ENCODE results near the gene LYPD6B.

LYPD6B gene

DNA sequence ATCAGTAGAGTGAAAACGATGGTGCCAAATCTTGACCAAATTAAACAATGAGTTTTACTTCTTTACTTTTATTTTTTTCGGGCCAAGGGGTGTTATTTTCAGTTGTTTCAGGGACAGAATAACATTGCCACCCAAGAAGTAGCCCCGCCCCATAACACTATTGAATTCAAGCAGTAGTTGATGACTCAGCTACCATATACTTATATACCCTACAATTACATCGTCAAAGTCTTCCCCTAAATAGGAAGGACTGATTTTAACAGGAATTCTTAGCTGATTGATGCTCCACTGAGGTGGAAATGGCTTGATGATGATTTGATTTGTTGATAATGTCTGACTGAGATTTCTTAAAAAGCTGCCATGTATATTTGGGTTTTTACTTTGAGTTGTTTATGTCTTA, 24.7 kb downstream of the LYPD6B start:
- H3K36me3 Mint-ChIP-seq (ENCODE audit: low read depth): peaks cover 4% of the 10 kb centered on the region
- TF ChIP-seq, protein P1, sequence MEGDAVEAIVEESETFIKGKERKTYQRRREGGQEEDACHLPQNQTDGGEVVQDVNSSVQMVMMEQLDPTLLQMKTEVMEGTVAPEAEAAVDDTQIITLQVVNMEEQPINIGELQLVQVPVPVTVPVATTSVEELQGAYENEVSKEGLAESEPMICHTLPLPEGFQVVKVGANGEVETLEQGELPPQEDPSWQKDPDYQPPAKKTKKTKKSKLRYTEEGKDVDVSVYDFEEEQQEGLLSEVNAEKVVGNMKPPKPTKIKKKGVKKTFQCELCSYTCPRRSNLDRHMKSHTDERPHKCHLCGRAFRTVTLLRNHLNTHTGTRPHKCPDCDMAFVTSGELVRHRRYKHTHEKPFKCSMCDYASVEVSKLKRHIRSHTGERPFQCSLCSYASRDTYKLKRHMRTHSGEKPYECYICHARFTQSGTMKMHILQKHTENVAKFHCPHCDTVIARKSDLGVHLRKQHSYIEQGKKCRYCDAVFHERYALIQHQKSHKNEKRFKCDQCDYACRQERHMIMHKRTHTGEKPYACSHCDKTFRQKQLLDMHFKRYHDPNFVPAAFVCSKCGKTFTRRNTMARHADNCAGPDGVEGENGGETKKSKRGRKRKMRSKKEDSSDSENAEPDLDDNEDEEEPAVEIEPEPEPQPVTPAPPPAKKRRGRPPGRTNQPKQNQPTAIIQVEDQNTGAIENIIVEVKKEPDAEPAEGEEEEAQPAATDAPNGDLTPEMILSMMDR (IDR thresholded peaks at IDR 0.05; ENCODE audit: unreplicated experiment in 3 of 3): no peak
- peaks cover 4% of the 10 kb centered on the region for H3K4me1 Mint-ChIP-seq
- no peaks in the 10 kb centered on the region for H3K9me3 Mint-ChIP-seq
- H3K27ac Mint-ChIP-seq: no peak overlapping the region
- H3K4me3 Mint-ChIP-seq: no peak overlapping the region
- H3K27me3 Mint-ChIP-seq (ENCODE audit: low read depth): peaks cover 8% of the 10 kb centered on the region

- Mint-ChIP-seq H3K36me3 (ENCODE audit: low read depth) (peaks cover 4% of the 10 kb centered on the region), H3K4me1 (peaks cover 5% of the 10 kb centered on the region), H3K27ac (peak overlapping the region in 2 of 3 experiments; percentile 7 to 68), H3K9me3 (no peaks in the 10 kb centered on the region), H3K4me3 (no peak overlapping the region), H3K27me3 (ENCODE audit: low read depth) (peaks cover 8% of the 10 kb centered on the region)
- TF ChIP-seq, protein P1 (IDR thresholded peaks at IDR 0.05; ENCODE audit: unreplicated experiment in 3 of 3): no peak
Observed at GRCh38 chr2:149064365-149064841, 25.9 kb downstream of the LYPD6B start.

DNA sequence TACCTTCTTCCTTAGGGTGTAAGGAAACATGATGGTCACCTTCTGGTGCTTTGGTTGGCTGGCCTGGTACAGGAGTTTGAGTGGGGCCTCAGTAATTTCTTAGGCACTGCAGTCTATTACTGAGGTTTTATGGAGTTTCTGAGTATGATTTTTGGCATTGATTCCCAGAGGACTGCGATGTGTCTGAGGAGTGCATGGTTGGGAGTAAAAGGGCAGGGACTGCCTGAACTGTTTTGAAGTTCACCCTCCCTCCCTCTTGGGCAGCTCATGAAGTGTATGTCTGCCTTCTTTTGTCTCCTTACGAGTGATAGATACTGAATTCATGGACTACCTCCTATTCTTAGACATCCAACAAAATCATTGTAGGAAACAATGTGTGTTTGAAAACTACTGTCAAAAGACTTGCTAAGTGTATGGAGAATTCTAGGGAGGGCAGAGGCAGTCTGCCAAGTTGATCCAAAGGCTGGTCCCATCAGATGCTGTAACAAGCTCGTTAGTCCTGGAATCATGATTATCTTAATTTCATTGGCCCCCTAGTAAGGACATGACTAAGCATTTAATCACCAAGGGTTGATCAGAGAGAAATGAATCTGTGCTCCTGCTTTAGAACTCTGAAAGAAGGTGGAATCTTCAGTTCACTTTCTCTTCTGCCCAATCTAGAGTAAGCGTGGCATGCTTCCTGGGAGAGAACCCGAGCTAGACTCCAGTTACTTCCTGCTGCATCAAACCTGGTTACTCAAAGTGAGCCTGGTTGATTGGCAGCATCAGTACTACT, 26.5 kb downstream of the LYPD6B start:
- no peaks in the 10 kb centered on the region for H3K9me3 Mint-ChIP-seq
- peak overlapping the region in 2 of 3 experiments; percentile 7 to 68 for H3K27ac Mint-ChIP-seq
- peaks cover 8% of the 10 kb centered on the region for H3K27me3 Mint-ChIP-seq (ENCODE audit: low read depth)
- TF ChIP-seq, protein P1 (IDR thresholded peaks at IDR 0.05; ENCODE audit: unreplicated experiment in 3 of 3): no peak
- H3K4me3 Mint-ChIP-seq: no peak overlapping the region
- H3K4me1 Mint-ChIP-seq: peaks cover 11% of the 10 kb centered on the region
- peaks cover 4% of the 10 kb centered on the region for H3K36me3 Mint-ChIP-seq (ENCODE audit: low read depth)

- no peak overlapping the region for H3K27ac Mint-ChIP-seq
- peaks cover 8% of the 10 kb centered on the region for H3K27me3 Mint-ChIP-seq (ENCODE audit: low read depth)
- H3K4me1 Mint-ChIP-seq: peaks cover 10% of the 10 kb centered on the region
- H3K9me3 Mint-ChIP-seq: no peaks in the 10 kb centered on the region
- no peak overlapping the region for H3K4me3 Mint-ChIP-seq
- H3K36me3 Mint-ChIP-seq (ENCODE audit: low read depth): peaks cover 4% of the 10 kb centered on the region
- TF ChIP-seq, protein P1 (IDR thresholded peaks at IDR 0.05; ENCODE audit: unreplicated experiment in 3 of 3): no peak
Observed at GRCh38 chr2:149068225-149068995, 29.9 kb downstream of the LYPD6B start.

GRCh38 chr2:149068996-149069888, 30.7 kb downstream of the LYPD6B start:
- Mint-ChIP-seq H3K36me3 (ENCODE audit: low read depth) (peaks cover 4% of the 10 kb centered on the region), H3K4me1 (peaks cover 10% of the 10 kb centered on the region), H3K9me3 (no peaks in the 10 kb centered on the region), H3K27me3 (ENCODE audit: low read depth) (peaks cover 8% of the 10 kb centered on the region), H3K4me3 (no peak overlapping the region), H3K27ac (peak overlapping the region in 1 of 3 experiments; percentile 40)
- TF ChIP-seq, protein P1 (IDR thresholded peaks at IDR 0.05; ENCODE audit: unreplicated experiment in 3 of 3): no peak
